Measurements from ENCODE around the gene PORCN.
"Not testable (repeated sequence)": the region's sequence is repeated elsewhere in the genome, so short reads cannot be mapped to it uniquely, and the experiment has no call there.

Gene PORCN

DNA sequence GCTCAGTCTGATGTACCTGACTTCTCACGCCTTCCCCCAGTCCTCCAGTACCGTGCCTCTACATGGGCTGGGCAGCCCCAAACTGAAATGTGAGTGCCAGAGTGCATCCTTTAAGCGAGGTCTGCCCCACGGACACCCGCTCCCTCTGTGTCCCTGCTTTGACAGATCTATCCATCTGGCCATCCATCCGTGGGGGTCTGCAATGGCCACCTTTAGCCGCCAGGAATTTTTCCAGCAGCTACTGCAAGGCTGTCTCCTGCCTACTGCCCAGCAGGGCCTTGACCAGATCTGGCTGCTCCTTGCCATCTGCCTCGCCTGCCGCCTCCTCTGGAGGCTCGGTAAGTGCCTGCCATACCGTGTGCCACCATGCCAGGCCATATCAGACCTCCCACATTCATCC lies 827 bp downstream of the PORCN start:
- no peak for DNase-seq (ENCODE audit: low read depth in 2 of 2, low spot score in 1 of 2)

DNA sequence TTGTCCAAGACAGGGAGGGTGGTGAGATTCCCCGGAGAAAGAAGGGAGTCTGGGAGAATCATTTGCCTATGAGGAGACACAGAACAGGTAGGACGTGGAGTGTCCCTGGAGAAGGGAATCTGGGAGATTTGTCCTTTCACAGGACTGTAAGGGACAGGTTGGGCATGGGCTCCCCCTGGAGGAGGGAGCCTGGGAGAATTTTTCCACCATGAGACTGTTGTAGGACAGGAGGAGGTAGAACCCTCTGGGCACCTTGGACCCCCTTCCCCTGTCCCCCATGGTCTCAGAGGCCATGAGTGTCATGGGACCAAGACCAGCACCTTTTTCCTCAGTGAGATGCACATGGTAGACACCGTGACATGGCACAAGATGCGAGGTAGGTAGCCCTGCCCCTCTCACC lies 2.8 kb downstream of the PORCN start:
- no peak for DNase-seq (ENCODE audit: low read depth in 2 of 2, low spot score in 1 of 2)

DNA sequence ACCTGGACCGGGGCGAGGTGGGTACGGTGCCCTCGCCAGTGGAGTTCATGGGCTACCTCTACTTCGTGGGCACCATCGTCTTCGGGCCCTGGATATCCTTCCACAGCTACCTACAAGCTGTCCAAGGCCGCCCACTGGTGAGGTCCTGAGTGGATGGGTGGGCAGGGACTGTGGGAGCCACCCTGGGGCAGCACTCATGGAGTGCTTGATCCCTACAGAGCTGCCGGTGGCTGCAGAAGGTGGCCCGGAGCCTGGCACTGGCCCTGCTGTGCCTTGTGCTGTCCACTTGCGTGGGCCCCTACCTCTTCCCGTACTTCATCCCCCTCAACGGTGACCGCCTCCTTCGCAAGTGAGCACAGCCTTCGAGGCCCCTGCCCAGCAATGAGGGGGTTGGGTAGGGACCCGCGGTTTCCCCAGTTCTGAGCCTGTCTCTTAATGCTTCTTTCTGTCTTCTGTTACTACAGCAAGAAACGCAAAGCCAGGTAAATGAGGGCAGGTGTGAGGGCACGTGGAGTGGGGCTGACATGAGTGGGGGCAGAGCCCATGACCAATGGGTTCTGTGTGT lies 3.7 kb downstream of the PORCN start:
- DNase-seq (ENCODE audit: low read depth in 2 of 2, low spot score in 1 of 2), result no peak

DNA sequence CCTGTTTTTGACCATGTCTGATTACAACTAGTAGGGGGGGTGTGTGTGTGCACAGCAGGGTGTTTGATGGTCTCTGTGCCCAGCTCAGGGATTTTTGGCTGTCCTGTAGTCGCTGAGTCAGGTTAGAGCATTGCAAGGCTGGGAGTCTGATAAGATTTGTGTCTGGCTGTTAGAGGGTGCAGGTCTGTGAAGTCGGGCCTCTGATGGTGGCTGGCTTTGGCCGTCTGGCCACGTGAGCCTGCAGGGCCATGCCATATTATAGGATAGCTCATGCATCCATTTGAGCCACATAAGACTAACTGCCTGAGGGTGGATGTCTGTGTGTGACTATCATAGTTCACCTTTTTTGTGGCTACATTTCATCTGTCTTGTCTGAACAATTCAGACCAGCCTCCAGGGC lies 4.9 kb downstream of the PORCN start:
- no peak for DNase-seq (ENCODE audit: low read depth in 2 of 2, low spot score in 1 of 2)

DNA sequence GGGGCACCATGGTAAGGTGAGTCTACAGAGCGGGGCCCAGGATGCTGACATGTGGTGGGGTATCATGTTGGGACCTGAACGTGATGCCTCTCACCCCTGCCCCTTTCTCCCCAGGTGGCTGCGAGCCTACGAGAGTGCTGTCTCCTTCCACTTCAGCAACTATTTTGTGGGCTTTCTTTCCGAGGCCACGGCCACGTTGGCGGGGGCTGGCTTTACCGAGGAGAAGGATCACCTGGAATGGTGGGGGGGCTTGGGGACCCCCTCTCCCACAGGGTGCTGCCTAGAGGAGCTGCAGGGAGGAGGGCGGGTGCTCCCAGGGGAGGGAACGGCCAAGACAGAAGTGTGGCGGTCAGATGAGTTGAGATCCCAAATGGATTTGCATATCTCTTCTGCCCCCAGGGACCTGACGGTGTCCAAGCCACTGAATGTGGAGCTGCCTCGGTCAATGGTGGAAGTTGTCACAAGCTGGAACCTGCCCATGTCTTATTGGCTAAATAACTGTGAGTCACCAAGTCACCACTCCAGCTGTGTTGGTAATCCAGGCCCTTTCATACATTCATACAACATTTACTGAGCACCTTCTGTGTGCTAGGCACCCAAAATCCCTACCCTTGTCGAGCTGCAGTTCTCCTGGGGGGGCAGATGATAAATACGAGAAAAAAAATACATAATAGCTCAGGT lies 5.5 kb downstream of the PORCN start:
- DNase-seq (ENCODE audit: low read depth in 2 of 2, low spot score in 1 of 2), result no peak

DNA sequence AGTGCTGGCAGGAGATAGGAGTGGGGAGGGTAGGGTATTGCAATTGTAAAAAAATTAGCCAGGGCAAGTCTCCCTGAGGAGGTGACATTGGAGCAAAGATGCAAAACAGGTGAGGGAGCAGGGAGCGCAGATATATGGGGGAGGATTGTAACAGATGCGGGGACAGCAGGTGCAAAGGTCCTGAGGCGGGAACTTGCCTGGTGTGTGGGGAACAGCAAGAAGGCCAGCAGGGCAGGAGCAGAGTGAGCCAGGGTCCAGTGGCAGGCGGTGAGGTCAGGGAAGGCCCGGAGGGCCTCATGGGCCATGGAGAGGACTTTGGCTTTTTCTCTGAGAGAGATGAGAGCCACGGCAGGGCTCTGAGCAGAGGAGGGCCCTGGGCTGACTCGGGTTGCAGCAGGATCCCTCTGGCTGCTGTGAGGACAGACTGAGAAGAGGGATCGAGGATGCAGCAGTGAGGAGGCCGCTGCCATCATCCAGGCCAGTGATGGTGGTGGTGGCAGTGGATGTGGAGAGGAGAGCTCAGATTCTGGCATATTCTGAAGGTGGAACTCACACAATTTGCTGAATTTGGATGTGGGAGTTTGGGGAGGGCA lies 6.2 kb downstream of the PORCN start:
- no peak for DNase-seq (ENCODE audit: low read depth in 2 of 2, low spot score in 1 of 2)

DNA sequence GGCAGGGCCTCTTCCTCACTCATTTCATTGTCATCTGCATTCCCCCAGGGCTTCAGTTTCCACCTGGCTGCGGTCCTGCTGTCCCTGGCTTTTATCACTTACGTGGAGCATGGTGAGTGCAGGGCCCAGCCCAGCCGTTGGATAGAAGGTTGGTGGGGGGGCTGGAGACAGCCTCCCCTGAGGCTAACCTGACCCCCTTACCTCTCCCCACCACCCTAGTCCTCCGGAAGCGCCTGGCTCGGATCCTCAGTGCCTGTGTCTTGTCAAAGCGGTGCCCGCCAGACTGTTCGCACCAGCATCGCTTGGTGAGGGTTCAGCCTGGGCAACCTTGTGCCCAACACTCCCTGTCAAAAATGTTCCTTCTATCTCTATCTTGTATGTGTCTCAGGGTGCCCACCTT lies 7.0 kb downstream of the PORCN start:
- DNase-seq (ENCODE audit: low read depth in 2 of 2, low spot score in 1 of 2), result no peak

DNA sequence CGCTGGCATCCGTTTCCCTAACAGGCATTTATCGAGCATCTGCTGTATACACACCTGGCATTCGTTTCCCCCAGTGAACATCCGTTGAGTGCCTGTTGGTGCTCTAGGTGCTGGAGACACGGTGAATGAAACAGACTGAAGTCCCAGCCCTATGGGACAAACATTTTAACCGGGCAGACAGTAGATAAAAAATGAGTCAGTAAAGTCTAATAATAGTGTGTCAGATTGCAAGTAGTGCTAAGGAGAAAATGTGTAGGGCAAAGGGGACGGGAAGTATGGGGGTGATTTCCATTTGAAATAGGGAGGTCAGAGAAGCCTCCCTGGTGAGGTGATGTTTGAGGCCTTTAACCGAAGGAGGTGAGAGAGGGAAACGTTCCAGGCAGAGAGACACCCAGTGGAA lies 7.5 kb downstream of the PORCN start:
- no peak for DNase-seq (ENCODE audit: low read depth in 2 of 2, low spot score in 1 of 2)

DNA sequence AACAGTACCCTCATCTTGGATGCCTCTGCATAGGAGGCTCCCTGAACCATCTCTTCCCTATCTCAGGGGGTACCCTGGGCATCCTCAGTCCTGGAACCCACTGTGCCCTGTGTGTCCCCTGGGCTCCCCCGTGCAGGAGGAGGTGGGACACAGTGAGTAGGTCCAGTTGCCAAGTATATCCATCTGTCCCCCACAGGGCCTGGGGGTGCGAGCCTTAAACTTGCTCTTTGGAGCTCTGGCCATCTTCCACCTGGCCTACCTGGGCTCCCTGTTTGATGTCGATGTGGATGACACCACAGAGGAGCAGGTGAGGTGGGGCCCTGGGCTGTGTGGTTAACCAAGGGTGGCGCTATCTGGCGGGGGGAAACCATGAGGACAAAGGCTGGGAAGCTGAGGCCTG lies 8.2 kb downstream of the PORCN start:
- no peak for DNase-seq (ENCODE audit: low read depth in 2 of 2, low spot score in 1 of 2)

DNA sequence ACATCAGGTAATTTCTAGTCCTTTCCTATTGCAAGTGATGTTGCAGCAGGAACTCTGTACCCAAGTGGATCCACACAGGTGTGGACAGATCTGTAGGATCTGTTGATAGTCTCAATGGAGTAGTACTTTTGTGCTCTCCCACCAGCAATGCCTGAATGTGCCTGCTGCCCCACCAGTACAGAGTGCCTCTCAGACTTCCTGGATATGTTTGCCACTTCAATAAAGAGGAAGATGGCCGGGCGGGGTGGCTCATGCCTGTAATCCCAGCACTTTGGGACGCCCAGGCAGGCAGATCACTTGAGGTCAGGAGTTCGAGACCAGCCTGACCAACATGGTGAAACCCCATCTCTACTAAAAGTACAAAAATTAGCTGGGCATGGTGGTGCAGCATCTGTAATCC lies 10.7 kb downstream of the PORCN start:
- DNase-seq (ENCODE audit: low read depth in 2 of 2, low spot score in 1 of 2), result not testable (repeated sequence)

DNA sequence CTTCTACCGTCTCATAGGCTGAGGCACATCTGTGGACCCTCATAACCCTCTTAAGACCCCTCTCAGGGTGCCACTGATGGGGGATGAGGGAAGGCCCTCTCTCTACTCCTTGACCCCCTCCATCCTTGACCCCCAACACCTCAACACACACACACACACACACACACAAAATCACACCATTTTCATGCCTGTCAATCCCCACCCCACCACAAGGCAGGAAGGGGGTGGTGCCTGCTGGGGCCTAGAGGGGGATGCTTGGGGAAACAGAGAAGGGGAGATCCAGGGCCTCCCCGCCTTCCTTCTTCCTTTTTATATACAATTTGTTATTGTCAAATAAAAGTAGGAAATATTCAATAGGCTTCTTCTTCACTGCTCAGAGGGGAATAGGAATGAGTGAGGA lies 11.7 kb downstream of the PORCN start:
- DNase-seq (ENCODE audit: low read depth in 2 of 2, low spot score in 1 of 2), result no peak

DNA sequence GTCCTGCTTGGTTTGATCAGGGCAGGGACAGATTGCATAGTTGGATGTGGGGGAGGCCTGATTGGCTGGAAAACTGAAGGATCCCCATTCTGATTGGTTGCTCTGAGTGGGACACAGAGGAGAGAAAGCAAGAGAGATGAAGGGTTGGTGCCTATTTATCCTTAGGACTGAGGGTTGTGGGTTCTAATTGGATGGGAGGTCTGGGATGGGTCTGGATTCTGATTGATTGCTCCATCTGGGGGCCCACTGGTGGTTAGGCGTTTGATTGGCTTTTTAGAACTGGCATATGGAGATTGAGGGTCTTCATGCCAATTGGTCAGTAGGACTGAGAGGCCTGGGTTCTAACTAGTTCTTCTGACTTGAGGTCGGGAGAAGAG lies 12.2 kb downstream of the PORCN start:
- no peak for DNase-seq (ENCODE audit: low read depth in 2 of 2, low spot score in 1 of 2)

DNA sequence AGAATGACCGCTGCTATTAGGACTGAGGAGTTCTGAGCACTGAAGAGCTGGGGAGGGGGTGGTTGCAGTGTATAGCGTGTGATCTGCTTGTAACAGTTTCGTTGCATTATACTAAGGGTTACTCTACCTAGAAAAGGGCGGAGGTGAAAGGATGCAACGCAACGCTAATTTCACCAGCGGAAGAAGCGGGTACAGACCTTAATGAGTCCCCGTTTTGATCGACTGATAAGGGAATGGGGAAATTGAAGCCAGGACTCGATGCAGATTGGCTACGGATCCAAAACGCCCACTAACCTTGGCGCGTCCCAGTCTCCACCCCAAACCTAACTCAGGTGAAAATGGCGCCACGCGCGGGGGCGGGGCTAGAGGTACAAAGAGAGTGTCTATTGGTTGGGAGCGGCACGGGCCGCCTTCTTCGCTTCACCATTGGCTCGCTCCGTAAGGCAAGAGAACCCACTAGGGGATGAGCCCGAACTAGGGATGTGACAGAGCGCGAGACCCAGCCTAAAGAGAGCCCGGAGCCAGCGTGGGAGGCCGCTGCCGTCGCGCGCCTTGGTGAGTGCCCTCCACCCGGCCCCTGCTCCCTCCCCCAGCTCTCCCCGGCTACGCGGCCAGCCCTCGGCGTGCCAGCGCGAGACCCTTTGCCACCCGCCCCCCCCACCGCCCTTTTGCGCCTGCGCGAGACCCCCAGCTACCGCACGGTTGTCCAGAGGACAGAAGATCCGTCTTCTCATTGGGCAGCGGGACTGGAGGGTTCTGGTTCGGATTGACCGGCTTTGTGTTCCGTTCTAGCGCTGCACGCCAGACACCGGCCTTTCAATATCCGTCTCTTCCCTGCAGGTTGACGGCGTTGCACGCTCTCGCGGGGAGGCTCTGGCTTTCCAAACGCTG lies 12.8 kb downstream of the PORCN start, which contains the start of gene EBP:
Gene EBP, plus strand, starts transcription at position 456 of the 891 bp plus-strand sequence. CDS start 1,964 bp downstream, outside the sequence.
- DNase-seq (ENCODE audit: low read depth in 2 of 2, low spot score in 1 of 2), result peak; percentile 67 to 86

DNA sequence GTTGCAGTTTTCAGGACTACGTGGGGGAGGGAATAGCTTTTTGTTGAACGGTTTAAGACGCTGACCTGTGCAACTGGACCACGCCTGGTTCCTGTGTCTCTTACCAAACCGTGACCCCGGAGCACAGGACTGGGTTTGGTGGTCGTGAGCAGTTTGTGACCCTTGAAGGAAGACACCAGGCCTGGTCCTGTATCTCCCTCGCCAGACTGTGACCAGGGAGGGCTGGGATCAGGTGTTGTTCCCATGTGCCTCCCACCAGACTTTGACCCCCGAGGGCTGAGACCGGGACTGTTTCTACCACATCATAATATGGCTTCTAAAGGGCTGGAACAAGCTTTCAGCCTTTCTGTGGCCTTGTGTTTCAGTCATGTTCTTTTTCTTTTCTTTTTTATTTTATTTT lies 13.5 kb downstream of the PORCN start:
- no peak for DNase-seq (ENCODE audit: low read depth in 2 of 2, low spot score in 1 of 2)

DNA sequence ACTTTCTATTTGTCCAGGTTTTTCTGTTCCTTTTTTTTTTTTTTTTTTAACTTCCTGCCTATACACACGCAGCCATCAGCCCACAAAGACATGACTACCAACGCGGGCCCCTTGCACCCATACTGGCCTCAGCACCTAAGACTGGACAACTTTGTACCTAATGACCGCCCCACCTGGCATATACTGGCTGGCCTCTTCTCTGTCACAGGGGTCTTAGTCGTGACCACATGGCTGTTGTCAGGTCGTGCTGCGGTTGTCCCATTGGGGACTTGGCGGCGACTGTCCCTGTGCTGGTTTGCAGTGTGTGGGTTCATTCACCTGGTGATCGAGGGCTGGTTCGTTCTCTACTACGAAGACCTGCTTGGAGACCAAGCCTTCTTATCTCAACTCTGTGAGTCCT lies 14.9 kb downstream of the PORCN start:
- DNase-seq (ENCODE audit: low read depth in 2 of 2, low spot score in 1 of 2), result no peak

DNA sequence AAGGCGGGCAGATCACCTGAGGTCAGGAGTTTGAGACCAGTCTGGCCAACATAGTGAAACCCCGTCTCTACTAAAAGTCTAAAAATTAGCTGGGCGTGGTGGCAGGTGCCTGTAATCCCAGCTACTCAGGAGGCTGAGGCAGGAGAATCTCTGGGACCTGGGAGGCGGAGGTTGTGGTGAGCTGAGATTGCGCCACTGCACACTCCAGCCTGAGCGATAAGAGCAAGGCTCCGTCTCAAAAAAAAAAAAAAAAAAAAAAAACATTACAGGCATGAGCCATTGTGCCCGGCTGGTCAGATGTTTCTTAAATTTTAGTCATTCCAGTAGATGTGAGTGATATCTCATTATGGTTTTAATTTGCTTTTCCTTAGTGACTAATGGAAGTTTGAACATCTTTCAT lies 17.1 kb downstream of the PORCN start:
- not testable (repeated sequence) for DNase-seq (ENCODE audit: low read depth in 2 of 2, low spot score in 1 of 2)

DNA sequence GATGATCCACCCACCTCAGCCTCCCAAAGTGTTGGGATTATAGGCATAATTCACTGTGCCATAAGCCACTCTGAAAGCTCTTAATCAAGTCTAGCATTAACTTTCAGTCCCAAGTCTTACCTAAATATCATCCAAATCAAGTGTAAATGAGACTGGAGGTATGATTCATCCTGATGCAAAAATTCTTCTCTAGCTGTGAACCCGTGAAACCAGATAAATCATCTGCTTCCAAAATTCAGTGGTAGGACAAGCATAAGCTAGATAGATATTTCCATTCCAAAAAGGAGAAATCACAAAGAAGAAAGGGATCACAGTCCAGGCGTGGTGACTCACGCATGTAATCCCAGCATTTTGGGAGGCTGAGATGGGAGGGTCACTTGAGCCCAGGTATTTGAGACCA lies 21.9 kb downstream of the PORCN start:
- no peak for DNase-seq (ENCODE audit: low read depth in 2 of 2, low spot score in 1 of 2)

DNA sequence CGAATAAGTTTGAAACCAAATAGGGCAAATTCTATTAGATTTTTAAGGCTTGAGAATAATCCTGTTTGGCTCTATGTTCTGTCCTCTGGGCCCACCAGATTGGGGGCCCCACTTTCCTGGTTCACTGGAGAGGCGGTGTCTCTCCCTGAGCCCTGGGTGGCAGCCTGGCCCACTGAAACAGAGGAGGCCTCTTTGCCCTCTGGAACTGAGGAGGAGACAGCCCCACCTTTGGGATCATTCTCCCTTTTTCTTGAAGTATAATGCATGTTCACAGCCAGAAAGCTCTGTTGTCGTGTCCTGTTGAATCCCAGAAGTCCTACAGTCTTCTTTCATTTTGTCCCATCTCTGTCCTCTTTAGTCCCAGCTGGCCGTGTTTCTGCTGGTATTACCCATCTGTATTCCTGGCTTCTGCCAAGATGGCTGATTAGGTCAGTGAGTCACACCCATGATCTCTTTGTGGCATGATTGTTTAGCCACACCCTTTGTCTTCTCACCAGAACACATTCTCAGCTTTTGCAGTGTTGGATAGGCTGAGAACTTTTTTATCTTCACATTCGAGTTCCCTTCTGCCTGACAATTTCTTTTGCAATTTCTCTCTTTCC lies 22.7 kb downstream of the PORCN start:
- DNase-seq (ENCODE audit: low read depth in 2 of 2, low spot score in 1 of 2), result no peak

DNA sequence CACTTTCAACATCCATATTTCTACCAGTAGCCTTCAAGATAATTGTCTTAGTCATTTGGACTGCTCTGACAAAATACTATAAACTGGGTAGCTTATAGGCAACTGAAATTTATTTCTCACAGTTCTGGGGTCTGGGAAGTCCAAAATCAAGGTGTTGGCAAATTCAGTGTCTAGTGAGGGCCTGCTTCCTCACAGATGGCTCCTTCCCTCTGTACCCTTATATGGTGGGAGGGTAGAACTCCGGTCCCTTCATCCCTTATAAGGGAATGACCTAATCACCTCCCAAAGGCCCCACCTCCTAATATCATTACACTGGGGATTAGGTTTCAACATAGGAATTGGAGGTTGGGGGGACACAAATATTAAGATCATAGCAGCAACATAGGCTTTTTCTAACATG lies 23.4 kb downstream of the PORCN start:
- DNase-seq (ENCODE audit: low read depth in 2 of 2, low spot score in 1 of 2), result no peak

DNA sequence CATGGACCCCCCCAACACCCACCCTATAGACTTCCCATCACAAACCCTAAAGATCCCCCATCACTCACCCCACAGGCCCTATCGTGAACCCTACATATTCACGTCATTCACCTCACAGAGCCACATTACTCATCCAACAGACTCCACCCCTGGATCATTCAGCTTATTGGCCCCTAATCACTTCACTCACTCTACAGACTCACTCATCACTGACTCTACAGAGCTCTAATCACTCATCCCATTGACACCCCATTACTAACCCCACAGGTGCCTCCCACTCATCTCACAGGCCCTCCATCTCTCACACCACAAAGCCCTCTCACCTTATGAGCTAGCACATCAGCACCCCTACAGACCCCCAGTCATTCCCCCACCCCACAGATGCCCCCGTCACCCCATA lies 24.4 kb downstream of the PORCN start:
- no peak for DNase-seq (ENCODE audit: low read depth in 2 of 2, low spot score in 1 of 2)

DNA sequence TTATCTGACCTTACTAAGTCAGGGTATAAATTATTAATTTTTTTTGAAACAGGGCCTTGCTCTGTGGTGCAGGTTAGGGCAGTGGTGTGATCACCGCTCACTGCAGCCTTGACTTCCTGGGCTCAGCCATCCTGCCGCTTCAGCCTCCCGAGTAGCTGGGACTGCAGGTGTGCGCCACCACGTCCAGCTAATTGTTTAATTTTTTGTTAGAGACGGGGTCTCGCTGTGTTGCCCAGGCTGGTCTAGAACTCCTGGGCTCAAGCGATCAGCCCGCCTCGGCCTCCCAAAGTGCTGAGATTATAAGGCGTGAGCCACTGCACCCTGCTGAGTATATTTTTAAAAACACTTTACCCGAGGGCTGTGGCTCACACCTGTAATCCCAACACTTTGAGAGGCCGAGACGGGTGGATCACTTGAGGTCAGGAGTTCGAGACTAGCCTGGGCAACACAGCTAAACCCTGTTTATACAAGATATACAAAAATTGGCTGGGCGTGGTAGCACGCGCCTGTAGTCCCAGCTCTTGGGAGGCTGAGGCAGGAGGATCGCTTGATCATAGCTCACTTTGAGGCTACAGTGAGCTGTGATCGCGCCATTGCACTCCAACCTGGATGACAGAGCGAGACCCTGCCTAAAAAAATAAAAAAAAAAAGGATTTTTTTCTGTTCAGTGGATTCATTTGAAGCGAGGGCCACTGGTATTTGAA lies 30.0 kb downstream of the PORCN start:
- no peak for DNase-seq (ENCODE audit: low read depth in 2 of 2, low spot score in 1 of 2)
